Measurements from ENCODE around the gene MYL5. TPM values are rescaled to one million over a fixed set of nuclear protein-coding genes. Genes with fewer than 3 reads are reported as not detected.

Gene MYL5
- total and polyA plus RNA-seq, 4 donors, result 2.4 to 5.0 (median 4.7) TPM

DNA sequence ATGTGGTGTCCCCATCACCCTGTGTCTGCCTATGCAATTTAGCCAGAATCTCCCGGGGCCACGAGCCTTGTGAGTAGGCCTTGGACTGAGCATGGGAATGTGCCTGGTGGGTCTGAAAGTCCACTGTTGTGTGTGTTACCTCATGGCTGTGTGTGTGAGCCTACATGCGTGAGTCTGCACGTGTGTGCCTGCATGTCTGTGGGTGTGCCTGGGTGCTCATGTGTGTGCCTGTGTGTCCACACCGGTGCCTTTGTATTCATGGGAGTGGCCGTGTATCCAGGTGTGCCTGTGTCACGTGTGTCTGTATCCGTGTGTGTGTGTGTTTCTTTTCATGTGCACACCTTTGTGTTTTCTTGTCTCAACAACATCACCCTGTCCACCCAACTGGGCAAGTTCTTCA, 14.5 kb upstream of the MYL5 start:
- no peaks in the 10 kb centered on the region for H3K4me1 ChIP-seq (ENCODE audit: control insufficient read depth in 4 of 4, insufficient read depth in 4 of 4, low read length in 3 of 4)
- no peak overlapping the region for H3K27ac ChIP-seq (ENCODE audit: low read depth in 1 of 2, low read length in 2 of 2)
- H3K9me3 ChIP-seq (ENCODE audit: control insufficient read depth in 4 of 4, low read length in 3 of 4), result no peaks in the 10 kb centered on the region
- no peak overlapping the region for H3K4me3 ChIP-seq (ENCODE audit: low read depth in 1 of 3, low read length in 3 of 3)
- no peaks in the 10 kb centered on the region for H3K27me3 ChIP-seq (ENCODE audit: control insufficient read depth in 4 of 4, insufficient read depth in 4 of 4, low read length in 3 of 4)
- 92% methylated on average over 8 of the region's 8 CpGs for WGBS
- TF ChIP-seq GABPA (IDR thresholded peaks at IDR 0.05 in 1 of 2, conservative IDR thresholded peaks at IDR 0.05 in 1 of 2) (no peak), TAF1 (conservative IDR thresholded peaks at IDR 0.05) (no peak), RXRA (IDR thresholded peaks at IDR 0.05) (no peak), FOXA2 (IDR thresholded peaks at IDR 0.05) (no peak), YY1 (IDR thresholded peaks at IDR 0.05) (no peak), HNF4A (conservative IDR thresholded peaks at IDR 0.05) (no peak), HNF4G (IDR thresholded peaks at IDR 0.05) (no peak), EGR1 (IDR thresholded peaks at IDR 0.05; ENCODE audit: low read depth in 2 of 2) (no peak), SP1 (IDR thresholded peaks at IDR 0.05) (no peak)
- TF ChIP-seq, protein P1, sequence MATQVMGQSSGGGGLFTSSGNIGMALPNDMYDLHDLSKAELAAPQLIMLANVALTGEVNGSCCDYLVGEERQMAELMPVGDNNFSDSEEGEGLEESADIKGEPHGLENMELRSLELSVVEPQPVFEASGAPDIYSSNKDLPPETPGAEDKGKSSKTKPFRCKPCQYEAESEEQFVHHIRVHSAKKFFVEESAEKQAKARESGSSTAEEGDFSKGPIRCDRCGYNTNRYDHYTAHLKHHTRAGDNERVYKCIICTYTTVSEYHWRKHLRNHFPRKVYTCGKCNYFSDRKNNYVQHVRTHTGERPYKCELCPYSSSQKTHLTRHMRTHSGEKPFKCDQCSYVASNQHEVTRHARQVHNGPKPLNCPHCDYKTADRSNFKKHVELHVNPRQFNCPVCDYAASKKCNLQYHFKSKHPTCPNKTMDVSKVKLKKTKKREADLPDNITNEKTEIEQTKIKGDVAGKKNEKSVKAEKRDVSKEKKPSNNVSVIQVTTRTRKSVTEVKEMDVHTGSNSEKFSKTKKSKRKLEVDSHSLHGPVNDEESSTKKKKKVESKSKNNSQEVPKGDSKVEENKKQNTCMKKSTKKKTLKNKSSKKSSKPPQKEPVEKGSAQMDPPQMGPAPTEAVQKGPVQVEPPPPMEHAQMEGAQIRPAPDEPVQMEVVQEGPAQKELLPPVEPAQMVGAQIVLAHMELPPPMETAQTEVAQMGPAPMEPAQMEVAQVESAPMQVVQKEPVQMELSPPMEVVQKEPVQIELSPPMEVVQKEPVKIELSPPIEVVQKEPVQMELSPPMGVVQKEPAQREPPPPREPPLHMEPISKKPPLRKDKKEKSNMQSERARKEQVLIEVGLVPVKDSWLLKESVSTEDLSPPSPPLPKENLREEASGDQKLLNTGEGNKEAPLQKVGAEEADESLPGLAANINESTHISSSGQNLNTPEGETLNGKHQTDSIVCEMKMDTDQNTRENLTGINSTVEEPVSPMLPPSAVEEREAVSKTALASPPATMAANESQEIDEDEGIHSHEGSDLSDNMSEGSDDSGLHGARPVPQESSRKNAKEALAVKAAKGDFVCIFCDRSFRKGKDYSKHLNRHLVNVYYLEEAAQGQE (IDR thresholded peaks at IDR 0.05), result no peak
- TF ChIP-seq, protein P2, sequence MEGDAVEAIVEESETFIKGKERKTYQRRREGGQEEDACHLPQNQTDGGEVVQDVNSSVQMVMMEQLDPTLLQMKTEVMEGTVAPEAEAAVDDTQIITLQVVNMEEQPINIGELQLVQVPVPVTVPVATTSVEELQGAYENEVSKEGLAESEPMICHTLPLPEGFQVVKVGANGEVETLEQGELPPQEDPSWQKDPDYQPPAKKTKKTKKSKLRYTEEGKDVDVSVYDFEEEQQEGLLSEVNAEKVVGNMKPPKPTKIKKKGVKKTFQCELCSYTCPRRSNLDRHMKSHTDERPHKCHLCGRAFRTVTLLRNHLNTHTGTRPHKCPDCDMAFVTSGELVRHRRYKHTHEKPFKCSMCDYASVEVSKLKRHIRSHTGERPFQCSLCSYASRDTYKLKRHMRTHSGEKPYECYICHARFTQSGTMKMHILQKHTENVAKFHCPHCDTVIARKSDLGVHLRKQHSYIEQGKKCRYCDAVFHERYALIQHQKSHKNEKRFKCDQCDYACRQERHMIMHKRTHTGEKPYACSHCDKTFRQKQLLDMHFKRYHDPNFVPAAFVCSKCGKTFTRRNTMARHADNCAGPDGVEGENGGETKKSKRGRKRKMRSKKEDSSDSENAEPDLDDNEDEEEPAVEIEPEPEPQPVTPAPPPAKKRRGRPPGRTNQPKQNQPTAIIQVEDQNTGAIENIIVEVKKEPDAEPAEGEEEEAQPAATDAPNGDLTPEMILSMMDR (IDR thresholded peaks at IDR 0.05; ENCODE audit: low read depth, low read length, missing input control), result no peak
- TF ChIP-seq, protein P3, sequence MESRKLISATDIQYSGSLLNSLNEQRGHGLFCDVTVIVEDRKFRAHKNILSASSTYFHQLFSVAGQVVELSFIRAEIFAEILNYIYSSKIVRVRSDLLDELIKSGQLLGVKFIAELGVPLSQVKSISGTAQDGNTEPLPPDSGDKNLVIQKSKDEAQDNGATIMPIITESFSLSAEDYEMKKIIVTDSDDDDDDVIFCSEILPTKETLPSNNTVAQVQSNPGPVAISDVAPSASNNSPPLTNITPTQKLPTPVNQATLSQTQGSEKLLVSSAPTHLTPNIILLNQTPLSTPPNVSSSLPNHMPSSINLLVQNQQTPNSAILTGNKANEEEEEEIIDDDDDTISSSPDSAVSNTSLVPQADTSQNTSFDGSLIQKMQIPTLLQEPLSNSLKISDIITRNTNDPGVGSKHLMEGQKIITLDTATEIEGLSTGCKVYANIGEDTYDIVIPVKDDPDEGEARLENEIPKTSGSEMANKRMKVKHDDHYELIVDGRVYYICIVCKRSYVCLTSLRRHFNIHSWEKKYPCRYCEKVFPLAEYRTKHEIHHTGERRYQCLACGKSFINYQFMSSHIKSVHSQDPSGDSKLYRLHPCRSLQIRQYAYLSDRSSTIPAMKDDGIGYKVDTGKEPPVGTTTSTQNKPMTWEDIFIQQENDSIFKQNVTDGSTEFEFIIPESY (IDR thresholded peaks at IDR 0.05), result no peak
- no peak for DNase-seq (ENCODE audit: low spot score)
- H3K36me3 ChIP-seq (ENCODE audit: control insufficient read depth in 4 of 4, insufficient read depth in 3 of 4, low read depth in 1 of 4, low read length in 3 of 4), result no peaks in the 10 kb centered on the region
- no peak overlapping the region for H3K9ac ChIP-seq (ENCODE audit: low read depth in 1 of 2, low read length in 2 of 2)

DNA sequence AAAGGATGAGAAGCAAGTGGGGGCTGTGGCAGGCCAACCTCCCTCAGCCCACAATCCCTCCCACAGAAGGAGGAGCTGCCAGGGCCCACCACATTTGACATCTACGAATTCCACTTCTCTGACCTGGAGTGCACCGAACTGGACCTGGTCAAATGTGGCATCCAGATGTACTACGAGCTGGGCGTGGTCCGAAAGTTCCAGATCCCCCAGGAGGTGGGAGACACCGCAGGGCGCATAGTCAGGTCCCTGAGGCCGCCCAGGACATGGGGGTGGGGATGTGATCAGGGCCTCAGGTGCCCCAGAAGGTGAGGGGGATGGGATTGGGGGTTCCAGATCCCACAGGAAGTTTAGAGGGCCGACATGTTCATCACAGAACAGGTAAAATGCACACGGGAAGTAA, 13.9 kb upstream of the MYL5 start:
- Histone ChIP-seq H3K9me3 (ENCODE audit: control insufficient read depth in 4 of 4, low read length in 3 of 4) (no peaks in the 10 kb centered on the region), H3K4me1 (ENCODE audit: control insufficient read depth in 4 of 4, insufficient read depth in 4 of 4, low read length in 3 of 4) (no peaks in the 10 kb centered on the region), H3K4me3 (ENCODE audit: low read depth in 1 of 3, low read length in 3 of 3) (no peak overlapping the region), H3K27ac (ENCODE audit: low read depth in 1 of 2, low read length in 2 of 2) (no peak overlapping the region), H3K27me3 (ENCODE audit: control insufficient read depth in 4 of 4, insufficient read depth in 4 of 4, low read length in 3 of 4) (no peaks in the 10 kb centered on the region), H3K36me3 (ENCODE audit: control insufficient read depth in 4 of 4, insufficient read depth in 3 of 4, low read depth in 1 of 4, low read length in 3 of 4) (no peaks in the 10 kb centered on the region), H3K9ac (ENCODE audit: low read depth in 1 of 2, low read length in 2 of 2) (no peak overlapping the region)
- no peak for DNase-seq (ENCODE audit: low spot score)
- no peak for TF ChIP-seq RXRA (IDR thresholded peaks at IDR 0.05)
- WGBS, result 91% methylated on average over 10 of the region's 10 CpGs

Data from liver (tissue), 9 donors.